GM23338 (cell line): ENCODE data around the gene FGFR3. TPM values are rescaled to one million over a fixed set of nuclear protein-coding genes. Genes with fewer than 3 reads are reported as not detected.

ENCODE experiments used
- ATAC-seq: fragments of 200-7000 bp; cut with Tn5 transposase; 3 replicates; pipeline ENCODE4 v1.9.1; 2020
- DNase-seq: peaks from one replicate; pipeline ENCODE4 v3.0.0-alpha.2; 2015; ENCODE audit warnings: low spot score
- H2AFZ ChIP-seq: fragments of 200-600 bp; sonication (generic); 2 replicates; pipeline ENCODE4 v1.8.0; 2016; ENCODE audit warnings: antibody characterized with exemption, mild to moderate bottlenecking, moderate library complexity
- H3F3A ChIP-seq: fragments of 200-600 bp; sonication (generic); replicated peaks from 2 replicates; pipeline ENCODE4 v1.8.0; 2017; ENCODE audit warnings: antibody characterized with exemption, mixed run types, low read depth
- H3K27ac ChIP-seq: fragments of 200-600 bp; sonication (generic); 2 replicates; pipeline ENCODE4 v1.6.1; 2016; ENCODE audit warnings: low read depth
- H3K27me3 ChIP-seq: fragments of 200-600 bp; sonication (generic); 2 replicates; pipeline ENCODE4 v1.8.0; 2016; ENCODE audit warnings: mild to moderate bottlenecking, mixed run types, moderate library complexity; ENCODE audit not compliant: insufficient read depth
- H3K36me3 ChIP-seq: fragments of 200-600 bp; sonication (generic); 2 replicates; pipeline ENCODE4 v1.8.0; 2016; ENCODE audit warnings: mild to moderate bottlenecking; ENCODE audit not compliant: insufficient read depth
- H3K4me1 ChIP-seq: fragments of 200-600 bp; sonication (generic); 2 replicates; pipeline ENCODE4 v1.8.0; 2016; ENCODE audit warnings: mild to moderate bottlenecking, moderate library complexity; ENCODE audit not compliant: insufficient read depth
- H3K4me2 ChIP-seq: fragments of 200-600 bp; sonication (generic); 2 replicates; pipeline ENCODE4 v1.7.1; 2017; ENCODE audit warnings: mixed run types
- H3K4me3 ChIP-seq: fragments of 200-600 bp; sonication (generic); 2 replicates; pipeline ENCODE4 v1.6.1; 2016; ENCODE audit warnings: mixed run types
- H3K79me2 ChIP-seq: fragments of 200-600 bp; sonication (generic); replicated peaks from 2 replicates; pipeline ENCODE4 v1.8.0; 2017; ENCODE audit warnings: mild to moderate bottlenecking; ENCODE audit not compliant: insufficient read depth
- H3K9me2 ChIP-seq: fragments of 200-600 bp; sonication (generic); 2 replicates; pipeline ENCODE4 v1.8.0; 2017; ENCODE audit not compliant: insufficient read depth
- H4K20me1 ChIP-seq: fragments of 200-600 bp; sonication (generic); replicated peaks from 2 replicates; pipeline ENCODE4 v1.8.0; 2017; ENCODE audit warnings: mild to moderate bottlenecking; ENCODE audit not compliant: insufficient read depth
- H3K27ac Mint-ChIP-seq: 2 replicates; pipeline ENCODE4 v1.8.0; 2020; ENCODE audit warnings: inconsistent platforms, mild to moderate bottlenecking, moderate library complexity, mixed read lengths
- H3K27me3 Mint-ChIP-seq: 3 replicates; pipeline ENCODE4 v1.8.0; 2022; ENCODE audit warnings: low read depth, mild to moderate bottlenecking, moderate library complexity, mixed read lengths, inconsistent platforms; ENCODE audit not compliant: insufficient read depth, poor library complexity
- H3K36me3 Mint-ChIP-seq: 3 replicates; pipeline ENCODE4 v1.8.0; 2021; ENCODE audit warnings: low read depth, mild to moderate bottlenecking, inconsistent platforms, moderate library complexity, mixed read lengths
- H3K4me1 Mint-ChIP-seq: 3 replicates; pipeline ENCODE4 v1.8.0; 2020; ENCODE audit warnings: mild to moderate bottlenecking, inconsistent platforms, mixed read lengths
- H3K4me3 Mint-ChIP-seq: 3 replicates; pipeline ENCODE4 v1.8.0; 2021; ENCODE audit warnings: moderate library complexity, mild to moderate bottlenecking, inconsistent platforms, mixed read lengths
- H3K9me3 Mint-ChIP-seq: 3 replicates; pipeline ENCODE4 v1.8.0; 2020; ENCODE audit warnings: moderate library complexity, mild to moderate bottlenecking, inconsistent platforms, mixed read lengths
- CREB1 ChIP-seq: fragments of 250-450 bp; sonication (Bioruptor Pico); IDR thresholded peaks from 2 replicates; pipeline ENCODE4 v1.5.0; 2020; ENCODE audit warnings: low read depth, mild to moderate bottlenecking, moderate library complexity
- CTCF ChIP-seq, 2 experiments: fragments of 200-600 bp in 1 of 2; sonication (generic) in 1 of 2; conservative IDR thresholded peaks; 2 replicates each; pipeline versions ENCODE4 v1.5.1 to v1.6.1; 2016 to 2017; ENCODE audit warnings: antibody characterized with exemption in 2 of 2, low read depth in 2 of 2, mild to moderate bottlenecking in 2 of 2, moderate library complexity in 1 of 2
- ETS1 ChIP-seq: IDR thresholded peaks from 2 replicates; pipeline ENCODE4 v1.6.1; 2016; ENCODE audit warnings: antibody characterized with exemption
- EZH2 ChIP-seq: fragments of 200-600 bp; sonication (generic); IDR thresholded peaks from one replicate; pipeline ENCODE4 v1.8.0; 2017; ENCODE audit warnings: antibody characterized with exemption, mild to moderate bottlenecking, low read depth; ENCODE audit not compliant: unreplicated experiment
- EZH2phosphoT487 ChIP-seq: fragments of 200-600 bp; sonication (generic); IDR thresholded peaks from one replicate; pipeline ENCODE4 v1.8.1; 2018; ENCODE audit warnings: antibody characterized with exemption; ENCODE audit not compliant: unreplicated experiment
- JUNB ChIP-seq: IDR thresholded peaks from one replicate; pipeline ENCODE4 v1.6.1; 2016; ENCODE audit warnings: antibody characterized with exemption; ENCODE audit not compliant: unreplicated experiment
- NANOG ChIP-seq: IDR thresholded peaks from 2 replicates; pipeline ENCODE4 v1.6.1; 2016; ENCODE audit warnings: antibody characterized with exemption, borderline replicate concordance
- POLR2AphosphoS5 ChIP-seq: IDR thresholded peaks from 2 replicates; pipeline ENCODE4 v1.6.1; 2016; ENCODE audit warnings: antibody characterized with exemption, low read depth
- REST ChIP-seq: IDR thresholded peaks from one replicate; pipeline ENCODE4 v1.6.1; 2018; ENCODE audit warnings: antibody characterized with exemption; ENCODE audit not compliant: unreplicated experiment
- STAT1 ChIP-seq: IDR thresholded peaks from one replicate; pipeline ENCODE4 v1.6.1; 2016; ENCODE audit warnings: antibody characterized with exemption; ENCODE audit not compliant: unreplicated experiment
- ZNF114 ChIP-seq: fragments of 250-450 bp; sonication (Bioruptor Pico); IDR thresholded peaks from 2 replicates; pipeline ENCODE4 v1.5.0; 2020; ENCODE audit warnings: mild to moderate bottlenecking, moderate library complexity
- ZNF331 ChIP-seq: fragments of 250-450 bp; sonication (Bioruptor Pico); IDR thresholded peaks from 2 replicates; pipeline ENCODE4 v1.5.0; 2020; ENCODE audit warnings: low read depth, mild to moderate bottlenecking, moderate library complexity
- ZNF462 ChIP-seq: fragments of 250-450 bp; sonication (Bioruptor Pico); IDR thresholded peaks from 2 replicates; pipeline ENCODE4 v1.5.0; 2020; ENCODE audit warnings: mild to moderate bottlenecking, moderate library complexity
- polyA plus RNA-seq: library from polyadenylated mRNA; unstranded; fragments of >200 nt; fragmentation: Nextera tagmentation; extraction: Ambion mirVana; gene quantifications from 2 replicates; pipeline ENCODE4 v1.2.1, GENCODE V29; 2016
- total RNA-seq: library from RNA; depleted of rRNA; stranded (reverse); fragments of >200 nt; shearing (Covaris generic); gene quantifications from 2 replicates; pipeline ENCODE4 v1.2.3, GENCODE V29; 2014

The FGFR3 gene
- total and polyA plus RNA-seq, 2 experiments from 2014 or later, result 3.6 to 17.4 TPM

GRCh38 chr4:1797298-1797860 is 4.3 kb downstream of the FGFR3 start:
- no peak overlapping the region for H3K4me2 ChIP-seq
- Mint-ChIP-seq H3K4me1 (no peaks in the 10 kb centered on the region), H3K4me3 (no peak overlapping the region), H3K27ac (no peak overlapping the region), H3K27me3 (peaks cover 16% of the 10 kb centered on the region), H3K9me3 (no peaks in the 10 kb centered on the region), H3K36me3 (no peaks in the 10 kb centered on the region)
- no peaks in the 10 kb centered on the region for H3K36me3 ChIP-seq
- H3K27me3 ChIP-seq, result peaks cover 23% of the 10 kb centered on the region
- H3K79me2 ChIP-seq, result no peaks in the 10 kb centered on the region
- no peak overlapping the region for H3K27ac ChIP-seq
- DNase-seq (no peak), ATAC-seq (no peak)
- TF ChIP-seq JUNB, result no peak
- no peak for TF ChIP-seq EZH2phosphoT487
- TF ChIP-seq CTCF (conservative IDR thresholded peaks at IDR 0.05; ENCODE audit: low read depth in 2 of 2), result no peak
- TF ChIP-seq POLR2AphosphoS5, result no peak
- TF ChIP-seq NANOG, result no peak
- TF ChIP-seq REST, result no peak
- no peak for TF ChIP-seq STAT1
- no peak for TF ChIP-seq ZNF114 (CRISPR knock-in tag)
- no peak for TF ChIP-seq EZH2
- TF ChIP-seq ETS1, result no peak
- no peak for TF ChIP-seq ZNF462 (CRISPR knock-in tag)
- no peak for TF ChIP-seq ZNF331 (CRISPR knock-in tag)
- TF ChIP-seq CREB1 (CRISPR knock-in tag), result no peak
- no peaks in the 10 kb centered on the region for H3K9me2 ChIP-seq
- no peak overlapping the region for H2AFZ ChIP-seq
- H3K4me3 ChIP-seq, result no peak overlapping the region
- 0 out of 2 replicates have a peak, but pooled peaks cover 1% of the 10 kb centered on the region for H3K4me1 ChIP-seq
- no peaks in the 10 kb centered on the region for H3F3A ChIP-seq
- peaks cover 4% of the 10 kb centered on the region; the same call in 1 of the 2 replicates for H4K20me1 ChIP-seq
